GM13976 (cell line): ENCODE measurements around the gene KRTAP12-4.
"Not testable (repeated sequence)": the region's sequence is repeated elsewhere in the genome, so short reads cannot be mapped to it uniquely, and the experiment has no call there.

Experiments
- DNase-seq: peaks from one replicate; pipeline ENCODE4 v3.0.0; 2012; ENCODE audit warnings: low spot score
- in situ Hi-C: fragments of 300-500 bp; cut with MboI; formaldehyde crosslinking; loops from one replicate; pipeline ENCODE4 v1.12.0; 2022; ENCODE audit warnings: low sequenced_read_pairs, mixed read lengths, inconsistent platforms; ENCODE audit not compliant: unreplicated experiment
- TF ChIP-seq, protein P1 (sequence below): IDR thresholded peaks from 2 replicates; pipeline ENCODE4 v1.5.1; 2012; ENCODE audit warnings: borderline replicate concordance, mild to moderate bottlenecking; ENCODE audit not compliant: insufficient read depth; ENCODE audit errors: extremely low read depth, missing control alignments, control extremely low read depth

The KRTAP12-4 gene

DNA sequence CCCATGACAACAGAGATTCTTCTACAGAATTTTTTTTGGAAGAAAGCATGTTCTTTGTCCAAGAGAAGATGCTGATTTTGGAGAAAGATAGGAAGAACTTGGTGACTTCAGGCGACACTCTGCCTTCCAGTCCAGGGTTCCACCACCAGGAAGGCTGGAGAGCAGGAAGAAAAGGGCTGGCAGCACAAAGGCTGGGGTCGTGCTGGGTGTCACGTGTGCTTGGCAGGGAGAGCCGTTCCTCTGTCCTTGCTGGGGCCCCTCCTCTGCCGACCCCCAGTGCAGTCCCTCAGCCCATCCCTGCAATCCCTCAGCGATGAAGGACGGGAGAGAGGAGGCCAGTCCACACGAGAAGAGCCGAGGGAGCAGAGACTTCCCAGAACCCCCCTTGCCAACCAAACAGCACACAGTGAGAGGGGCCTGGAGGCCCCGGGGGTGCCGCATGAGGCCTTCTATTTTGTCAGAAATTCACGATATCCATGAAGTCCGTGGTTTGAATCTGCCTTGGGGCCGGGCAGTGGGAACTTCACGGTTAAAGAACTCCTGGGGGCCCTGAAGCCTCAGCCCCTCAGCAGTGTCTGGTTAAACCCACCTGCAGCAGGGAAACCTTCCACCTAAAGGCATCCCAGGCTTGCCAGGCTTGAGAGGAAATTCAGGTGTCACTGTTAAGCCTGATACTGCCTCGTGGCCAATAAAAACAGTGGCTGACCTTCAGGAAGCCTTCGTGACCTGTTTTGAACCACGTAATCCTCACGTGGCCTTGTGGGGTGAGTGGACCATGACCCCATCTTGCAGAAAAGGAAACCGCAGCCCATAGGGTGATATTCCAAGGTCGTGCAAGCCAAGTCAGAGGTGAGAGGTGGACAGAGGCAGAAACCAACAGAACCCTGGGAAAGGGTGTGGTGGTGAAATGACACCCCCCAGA lies 45.9 kb upstream of the KRTAP12-4 start:
- TF ChIP-seq, protein P1, sequence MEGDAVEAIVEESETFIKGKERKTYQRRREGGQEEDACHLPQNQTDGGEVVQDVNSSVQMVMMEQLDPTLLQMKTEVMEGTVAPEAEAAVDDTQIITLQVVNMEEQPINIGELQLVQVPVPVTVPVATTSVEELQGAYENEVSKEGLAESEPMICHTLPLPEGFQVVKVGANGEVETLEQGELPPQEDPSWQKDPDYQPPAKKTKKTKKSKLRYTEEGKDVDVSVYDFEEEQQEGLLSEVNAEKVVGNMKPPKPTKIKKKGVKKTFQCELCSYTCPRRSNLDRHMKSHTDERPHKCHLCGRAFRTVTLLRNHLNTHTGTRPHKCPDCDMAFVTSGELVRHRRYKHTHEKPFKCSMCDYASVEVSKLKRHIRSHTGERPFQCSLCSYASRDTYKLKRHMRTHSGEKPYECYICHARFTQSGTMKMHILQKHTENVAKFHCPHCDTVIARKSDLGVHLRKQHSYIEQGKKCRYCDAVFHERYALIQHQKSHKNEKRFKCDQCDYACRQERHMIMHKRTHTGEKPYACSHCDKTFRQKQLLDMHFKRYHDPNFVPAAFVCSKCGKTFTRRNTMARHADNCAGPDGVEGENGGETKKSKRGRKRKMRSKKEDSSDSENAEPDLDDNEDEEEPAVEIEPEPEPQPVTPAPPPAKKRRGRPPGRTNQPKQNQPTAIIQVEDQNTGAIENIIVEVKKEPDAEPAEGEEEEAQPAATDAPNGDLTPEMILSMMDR = no peak
- in situ Hi-C loops = no loop called here
- no peak for DNase-seq

DNA sequence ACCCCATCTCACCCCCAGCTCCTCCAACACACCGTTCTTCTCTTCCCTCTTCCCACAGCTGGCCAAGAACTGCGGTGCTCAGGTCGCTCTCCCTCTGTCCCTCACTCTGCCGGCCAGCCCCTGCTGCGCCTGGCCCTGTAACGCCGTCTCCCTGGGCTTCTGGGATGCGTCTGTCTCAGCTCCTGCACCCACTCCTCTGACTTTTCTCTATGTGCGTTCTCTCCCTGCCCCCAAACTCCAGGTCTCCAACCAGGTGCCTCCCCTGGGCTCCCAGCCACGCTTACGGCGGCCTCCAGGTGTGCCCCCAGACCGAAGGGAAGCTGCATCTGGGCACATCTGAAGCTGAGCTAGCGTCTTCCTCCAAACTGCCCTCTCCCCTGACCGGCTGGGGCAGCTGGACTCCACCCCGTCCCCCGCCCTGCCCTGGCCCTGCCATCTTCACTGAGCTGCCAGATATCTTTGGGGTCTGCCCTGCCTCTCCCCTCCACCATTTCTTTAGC lies 45.1 kb upstream of the KRTAP12-4 start:
- in situ Hi-C loops = no loop called here
- TF ChIP-seq, protein P1 = no peak
- DNase-seq = no peak

DNA sequence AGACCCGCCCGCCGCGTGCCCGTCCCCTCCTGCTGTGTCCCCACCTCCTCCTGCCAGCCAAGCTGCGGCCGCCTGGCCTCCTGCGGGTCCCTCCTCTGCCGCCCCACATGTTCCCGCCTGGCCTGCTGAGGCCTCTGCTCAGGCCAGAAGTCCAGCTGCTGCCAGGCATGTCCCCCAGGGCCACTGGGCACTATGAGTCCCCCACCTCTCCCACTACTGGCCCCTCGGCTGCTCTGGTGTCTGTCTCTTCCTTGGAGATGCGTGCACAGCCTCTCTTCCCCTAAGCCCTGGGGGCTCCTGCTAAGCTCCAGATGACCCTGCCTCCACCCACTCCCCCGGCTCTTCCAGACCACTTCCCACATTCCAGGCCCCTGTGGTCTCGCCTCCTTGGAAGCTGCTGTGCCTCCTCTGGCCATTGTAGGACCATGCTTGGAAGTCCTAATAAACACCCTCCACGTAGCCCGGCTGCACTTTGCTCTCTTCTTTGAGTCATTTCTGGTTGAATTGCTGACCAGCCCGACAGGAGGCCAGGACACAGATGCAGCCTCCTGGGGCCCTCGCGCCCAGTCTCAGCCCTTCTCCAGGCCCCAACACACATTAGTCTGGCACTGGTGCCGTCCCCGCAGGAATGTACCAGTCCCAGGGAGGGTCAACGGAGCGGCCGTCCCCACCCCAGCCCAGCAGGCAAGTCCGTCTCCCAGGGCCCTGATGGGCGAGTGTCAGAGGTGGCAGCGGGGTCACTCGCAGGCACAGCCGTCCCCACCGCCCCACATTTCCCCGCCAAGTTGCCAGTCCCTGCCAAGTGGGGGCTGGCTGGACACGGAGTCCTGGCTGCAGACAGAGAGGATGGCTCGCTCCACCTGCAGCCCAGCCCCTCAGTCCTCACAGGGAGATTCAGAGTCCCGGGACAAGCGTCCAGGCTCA lies 43.6 kb upstream of the KRTAP12-4 start:
- in situ Hi-C loops = no loop called here
- TF ChIP-seq, protein P1 = no peak
- no peak for DNase-seq

- DNase-seq, in situ Hi-C loops: not testable (repeated sequence)
These were observed 42.8 kb upstream of the KRTAP12-4 start, which contains the start of gene KRTAP10-12 for GRCh38 chr21:44697172-44697810. Gene KRTAP10-12 (plus strand): TSS chr21:44697172. CDS start chr21:44697202, 30 bp downstream.

GRCh38 chr21:44696572-44696971 lies 42.1 kb upstream of the KRTAP12-4 start:
- no peak for DNase-seq
- TF ChIP-seq, protein P1 = no peak
- in situ Hi-C loops = no loop called here

- in situ Hi-C loops = no loop called here
These were observed 41.2 kb upstream of the KRTAP12-4 start for GRCh38 chr21:44695641-44696040.

More at GRCh38 chr21:44695641-44696040, 41.2 kb upstream of the KRTAP12-4 start:
- no peak for DNase-seq
- TF ChIP-seq, protein P1 = no peak
